ENCODE data around the gene SERINC5. TPM values are rescaled to one million over a fixed set of nuclear protein-coding genes. Genes with fewer than 3 reads are reported as not detected.

The SERINC5 gene
- total RNA-seq, 1 experiment from 2014 or later = 52.3 TPM

DNA sequence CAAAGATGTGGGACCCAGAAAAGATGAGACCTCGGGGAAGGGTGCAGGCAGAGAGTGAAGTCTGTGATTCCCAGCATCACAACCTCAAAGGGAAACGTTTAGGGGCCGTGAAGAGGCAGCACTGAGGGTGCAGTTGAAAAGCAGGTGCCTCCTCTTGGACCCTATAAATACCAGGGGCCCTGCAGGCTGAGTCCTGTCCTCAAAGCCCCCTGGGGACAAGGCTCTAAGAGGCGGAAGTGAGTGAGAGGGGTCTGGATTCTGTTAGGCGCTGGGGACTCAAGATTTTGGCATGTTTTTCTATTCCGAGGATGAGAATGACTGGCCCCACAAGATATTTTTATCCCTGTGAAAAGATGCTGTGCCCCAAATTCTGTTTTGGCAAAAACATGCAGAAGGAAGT lies 112.9 kb downstream of the SERINC5 start:
- H3K4me1 ChIP-seq (ENCODE audit: insufficient read depth, low read length) = peaks cover 21% of the 10 kb centered on the region; the same call in 1 of the 2 replicates

More for the DNA sequence above, 112.9 kb downstream of the SERINC5 start:
- Mint-ChIP-seq H3K4me3 (no peak overlapping the region), H3K27me3 (ENCODE audit: low read depth) (no peaks in the 10 kb centered on the region), H3K27ac (peak overlapping the region; percentile 99), H3K36me3 (ENCODE audit: insufficient read depth in 1 of 3, low read depth in 3 of 3) (peaks cover 14 to 43% (median 24%) of the 10 kb centered on the region in 3 experiments), H3K4me1 (peaks cover 59 to 64% of the 10 kb centered on the region in 2 experiments), H3K9me3 (no peaks in the 10 kb centered on the region)
- Histone ChIP-seq H3K9ac (ENCODE audit: extremely low read depth, insufficient read length, low read length) (no peak overlapping the region), H4K20me1 (ENCODE audit: control insufficient read depth, insufficient read depth, insufficient read length) (no peaks in the 10 kb centered on the region), H3K56ac (ENCODE audit: insufficient read length, low read depth, low read length) (no peak overlapping the region), H3K4me2 (ENCODE audit: insufficient read depth, insufficient read length, low read length) (no peak overlapping the region), H2AFZ (ENCODE audit: low read length) (no peak overlapping the region), H3K27ac (ENCODE audit: insufficient read length, low read depth, low read length) (peak overlapping the region; percentile 86), H2BK20ac (ENCODE audit: low read depth, low read length, poor library complexity, severe bottlenecking) (no peak overlapping the region), H3K23ac (ENCODE audit: insufficient read length, low read depth, low read length) (no peak overlapping the region), H3K79me1 (ENCODE audit: insufficient read depth, low read depth, low read length, poor library complexity, severe bottlenecking) (no peaks in the 10 kb centered on the region), H3K4ac (ENCODE audit: low read depth, low read length) (no peak overlapping the region), H2BK120ac (ENCODE audit: low read depth, low read length, poor library complexity, severe bottlenecking) (no peak overlapping the region), H3K23me2 (ENCODE audit: insufficient read length, low read depth, low read length, poor library complexity, severe bottlenecking) (no peaks in the 10 kb centered on the region), H3T11ph (ENCODE audit: low read length) (no peak overlapping the region), H2BK15ac (ENCODE audit: low read depth, low read length) (no peak overlapping the region), H3K27me3 (ENCODE audit: insufficient read depth, low read length) (no peaks in the 10 kb centered on the region), H3K18ac (ENCODE audit: insufficient read length, low read depth, low read length) (no peak overlapping the region), H4K8ac (replicated peaks; ENCODE audit: insufficient read length, low read depth, low read length) (no peak overlapping the region), H3K14ac (ENCODE audit: insufficient read depth, low read length) (no peak overlapping the region), H3K79me2 (ENCODE audit: insufficient read depth, low read length) (no peaks in the 10 kb centered on the region), H4K91ac (ENCODE audit: insufficient read length, low read depth, low read length) (no peak overlapping the region), H2BK5ac (ENCODE audit: insufficient read length, low read length) (no peak overlapping the region), H4K5ac (ENCODE audit: insufficient read length, low read depth, low read length) (no peak overlapping the region), H2BK12ac (ENCODE audit: insufficient read length, low read depth, low read length) (no peak overlapping the region), H3K9me3 (ENCODE audit: control insufficient read depth, low read depth, low read length) (no peaks in the 10 kb centered on the region), H2AK5ac (ENCODE audit: insufficient read length, low read length) (no peak overlapping the region)
- no peak for TF ChIP-seq CTCF (conservative IDR thresholded peaks at IDR 0.05)
- no peak for DNase-seq
- WGBS (ENCODE audit: extremely low coverage, insufficient read length, low lambda C conversion rate) = no CpG with 5 or more reads among the region's 6 CpGs

Data from H9 (cell line).